Left kidney (tissue), 8 donors: ENCODE data around the gene WDR36. TPM values are rescaled to one million over a fixed set of nuclear protein-coding genes. Genes with fewer than 3 reads are reported as not detected.

ENCODE experiments used
- DNase-seq: peaks from one replicate; pipeline ENCODE4 v3.0.0-alpha.2; 2013
- long read RNA-seq, 8 donors: transcript quantifications; one replicate each; lab custom pipeline, GENCODE V29; 2026
- polyA plus RNA-seq: library from polyadenylated mRNA; unstranded; fragments of 120-200 nt; gene quantifications from one replicate; pipeline ENCODE4 v1.2.1, GENCODE V29; 2013; ENCODE audit not compliant: insufficient read length

Gene WDR36
- polyA plus RNA-seq: 36.1 TPM
- long read RNA-seq, donor 1, full-length matches to known transcripts: 1 of 1 reads
- long read RNA-seq, donor 1, partial matches to known transcripts: 0 of 1 reads
- long read RNA-seq, donor 1, other reads (novel, unspliced or antisense): 0 of 1 reads
- long read RNA-seq, donor 2, full-length matches to known transcripts: 1 of 21 reads
- long read RNA-seq, donor 2, partial matches to known transcripts: 20 of 21 reads
- long read RNA-seq, donor 2, other reads (novel, unspliced or antisense): 0 of 21 reads
- long read RNA-seq, donor 3, full-length matches to known transcripts: 2 of 2 reads
- long read RNA-seq, donor 3, partial matches to known transcripts: 0 of 2 reads
- long read RNA-seq, donor 3, other reads (novel, unspliced or antisense): 0 of 2 reads
- long read RNA-seq, donor 4: 0 reads
- long read RNA-seq, donor 5: 0 reads
- long read RNA-seq, donor 6, full-length matches to known transcripts: 2 of 2 reads
- long read RNA-seq, donor 6, partial matches to known transcripts: 0 of 2 reads
- long read RNA-seq, donor 6, other reads (novel, unspliced or antisense): 0 of 2 reads
- long read RNA-seq, donor 7: 0 reads
- long read RNA-seq, donor 8, full-length matches to known transcripts: 1 of 1 reads
- long read RNA-seq, donor 8, partial matches to known transcripts: 0 of 1 reads
- long read RNA-seq, donor 8, other reads (novel, unspliced or antisense): 0 of 1 reads

GRCh38 chr5:111092062-111092853 lies at the start of gene WDR36:
WDR36 (plus strand) TSS chr5:111092348; CDS start chr5:111092457, 109 bp downstream.
- peak; percentile 91 for DNase-seq

- DNase-seq: no peak
Observed at GRCh38 chr5:111043712-111044506, 48.2 kb upstream of the WDR36 start.

GRCh38 chr5:111058064-111058463 lies 34.1 kb upstream of the WDR36 start:
- DNase-seq: no peak

GRCh38 chr5:111060169-111060568 lies 32.0 kb upstream of the WDR36 start:
- DNase-seq: no peak

GRCh38 chr5:111061618-111062017 lies 30.5 kb upstream of the WDR36 start:
- DNase-seq: no peak

GRCh38 chr5:111063709-111064322 lies 28.3 kb upstream of the WDR36 start:
- no peak for DNase-seq

- no peak for DNase-seq
Observed at GRCh38 chr5:111066261-111066938, 25.7 kb upstream of the WDR36 start.

- no peak for DNase-seq
Observed at GRCh38 chr5:111068213-111068612, 23.9 kb upstream of the WDR36 start.

- DNase-seq: no peak
Observed at GRCh38 chr5:111069839-111070238, 22.3 kb upstream of the WDR36 start.

- peak; percentile 22 for DNase-seq
Observed at GRCh38 chr5:111070272-111071134, 21.6 kb upstream of the WDR36 start.

- DNase-seq: no peak
Observed at GRCh38 chr5:111071413-111071812, 20.7 kb upstream of the WDR36 start, which contains the start of gene TSLP. TSLP (plus strand) TSS chr5:111071713; CDS start chr5:111071891, 178 bp downstream.

- peak; percentile 20 for DNase-seq
Observed at GRCh38 chr5:111072949-111073682, 19.0 kb upstream of the WDR36 start.

GRCh38 chr5:111074244-111074643 lies 17.9 kb upstream of the WDR36 start:
- no peak for DNase-seq

GRCh38 chr5:111075520-111075919 lies 16.6 kb upstream of the WDR36 start:
- DNase-seq: no peak

GRCh38 chr5:111076091-111076490 lies 16.1 kb upstream of the WDR36 start:
- no peak for DNase-seq

- no peak for DNase-seq
Observed at GRCh38 chr5:111077678-111078077, 14.5 kb upstream of the WDR36 start.

GRCh38 chr5:111079846-111080245 lies 12.3 kb upstream of the WDR36 start:
- no peak for DNase-seq

GRCh38 chr5:111083323-111083722 lies 8.8 kb upstream of the WDR36 start:
- no peak for DNase-seq

- no peak for DNase-seq
Observed at GRCh38 chr5:111095982-111096381, 3.8 kb downstream of the WDR36 start.
